Measurements from ENCODE around the gene PIP5K1C. TPM values are rescaled to one million over a fixed set of nuclear protein-coding genes. Genes with fewer than 3 reads are reported as not detected.
A peak's percentile ranks its signal among the peaks of the same experiment; 100 is the strongest.

PIP5K1C gene
- 52.2 TPM for polyA plus RNA-seq (2013, experiment 1 of 2)
- polyA plus RNA-seq (2013, experiment 2 of 2), result 51.8 TPM

DNA sequence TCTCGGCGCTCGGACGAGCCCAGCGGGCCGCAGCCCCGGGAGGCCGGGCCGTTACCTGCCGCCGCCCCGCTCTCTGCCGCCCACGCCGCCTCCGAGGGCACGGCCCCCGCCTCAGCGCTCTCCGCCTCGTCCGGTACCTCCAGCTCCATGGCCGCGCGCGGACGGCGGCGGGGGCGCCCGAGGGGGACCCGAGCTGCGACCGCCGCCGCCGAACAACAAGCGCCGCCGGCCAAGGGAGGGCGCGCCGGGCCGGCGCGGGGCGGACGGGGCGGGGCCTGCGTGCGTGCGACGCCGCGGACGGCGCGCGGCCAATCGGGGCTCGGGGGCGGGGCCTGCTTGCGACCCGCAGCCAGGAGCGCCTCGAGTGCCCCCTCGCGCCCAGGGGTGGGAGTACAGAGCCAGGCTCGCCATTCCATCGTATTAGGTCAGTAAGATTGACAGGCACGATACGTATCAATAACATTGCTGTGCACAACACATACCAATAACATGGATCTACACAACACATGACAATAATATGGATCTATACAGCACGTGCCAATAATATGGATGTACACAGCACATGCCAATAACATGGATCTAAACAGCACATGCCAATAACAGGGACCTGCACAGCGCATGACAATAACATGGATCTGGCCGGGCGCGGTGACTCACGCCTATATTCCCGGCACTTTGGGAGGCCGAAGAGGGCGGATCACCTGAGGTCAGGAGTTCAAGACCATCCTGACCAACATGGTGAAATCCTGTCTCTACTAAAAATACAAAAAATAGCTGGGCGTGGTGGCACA is at the start of gene PIP5K1C:
Gene PIP5K1C, minus strand, starts transcription at position 227 of the 791 bp plus-strand sequence. Its CDS starts 78 bp downstream, at position 149.
- Histone ChIP-seq H3K27ac (ENCODE audit: low read length, poor library complexity, severe bottlenecking) (peak within 1 kb of the TSS; percentile 69), H2BK5ac (ENCODE audit: low read depth, low read length, poor library complexity, severe bottlenecking) (peak within 1 kb of the TSS; percentile 63), H2BK15ac (ENCODE audit: low read depth, poor library complexity, severe bottlenecking) (peak within 1 kb of the TSS; percentile 86), H3K27me3 (ENCODE audit: control insufficient read depth in 1 of 2, insufficient read depth in 1 of 2, low read length in 2 of 2) (no peaks in the 10 kb centered on the region), H3K4ac (ENCODE audit: low read depth in 1 of 2, low read length in 2 of 2) (peak within 1 kb of the TSS; percentile 82 to 97), H3K9me3 (ENCODE audit: control insufficient read depth, low read length) (no peaks in the 10 kb centered on the region), H2BK12ac (ENCODE audit: low read length in 2 of 2) (peak within 1 kb of the TSS in 1 of 2 experiments; percentile 85), H3K4me3 (ENCODE audit: insufficient read depth in 1 of 2, low read depth in 1 of 2, low read length in 2 of 2) (peak within 1 kb of the TSS; percentile 96 to 98), H3K4me1 (ENCODE audit: control insufficient read depth, insufficient read depth, low read depth, low read length) (peaks cover 32% of the 10 kb centered on the region), H3K9ac (ENCODE audit: low read length) (peak within 1 kb of the TSS; percentile 92), H3K18ac (ENCODE audit: low read depth in 1 of 2, low read length in 2 of 2) (peak within 1 kb of the TSS; percentile 80 to 98), H3K23ac (ENCODE audit: low read length in 2 of 2) (peak within 1 kb of the TSS in 1 of 2 experiments; percentile 63), H3K4me2 (ENCODE audit: low read length, poor library complexity, severe bottlenecking) (peak within 1 kb of the TSS; percentile 99), H3K36me3 (ENCODE audit: control insufficient read depth in 1 of 2, insufficient read depth in 2 of 2, low read depth in 1 of 2, low read length in 2 of 2) (peaks cover 0 to 26% of the 10 kb centered on the region in 2 experiments), H3K79me1 (replicated peaks; ENCODE audit: low read length, poor library complexity, severe bottlenecking) (no peaks in the 10 kb centered on the region), H3K14ac (ENCODE audit: low read length in 2 of 2) (peak within 1 kb of the TSS; percentile 49 to 100), H4K8ac (ENCODE audit: low read length) (peak within 1 kb of the TSS; percentile 66), H2AFZ (ENCODE audit: low read depth, low read length) (no peak within 1 kb of the TSS), H4K91ac (ENCODE audit: low read length) (peak within 1 kb of the TSS; percentile 25), H2AK5ac (ENCODE audit: low read length, severe bottlenecking) (no peak within 1 kb of the TSS), H2BK120ac (ENCODE audit: low read depth, low read length) (peak within 1 kb of the TSS; percentile 81)
- DNase-seq, result peak; percentile 79
- WGBS, result 6% methylated on average over 81 of the region's 82 CpGs

- Histone ChIP-seq H2BK15ac (ENCODE audit: low read depth, poor library complexity, severe bottlenecking) (no peak overlapping the region), H3K36me3 (ENCODE audit: control insufficient read depth in 1 of 2, insufficient read depth in 2 of 2, low read depth in 1 of 2, low read length in 2 of 2) (peaks cover 29 to 46% of the 10 kb centered on the region in 2 experiments), H3K27me3 (ENCODE audit: control insufficient read depth in 1 of 2, insufficient read depth in 1 of 2, low read length in 2 of 2) (peaks cover 0 to 22% of the 10 kb centered on the region in 2 experiments), H3K14ac (ENCODE audit: low read length in 2 of 2) (no peak overlapping the region), H3K4me1 (ENCODE audit: control insufficient read depth, insufficient read depth, low read depth, low read length) (peaks cover 4% of the 10 kb centered on the region), H3K4me2 (ENCODE audit: low read length, poor library complexity, severe bottlenecking) (no peak overlapping the region), H2AK5ac (ENCODE audit: low read length, severe bottlenecking) (no peak overlapping the region), H4K91ac (ENCODE audit: low read length) (no peak overlapping the region), H3K79me1 (replicated peaks; ENCODE audit: low read length, poor library complexity, severe bottlenecking) (no peaks in the 10 kb centered on the region), H2BK120ac (ENCODE audit: low read depth, low read length) (no peak overlapping the region), H4K8ac (ENCODE audit: low read length) (no peak overlapping the region), H3K27ac (ENCODE audit: low read length, poor library complexity, severe bottlenecking) (no peak overlapping the region), H3K4ac (ENCODE audit: low read depth in 1 of 2, low read length in 2 of 2) (no peak overlapping the region), H3K23ac (ENCODE audit: low read length in 2 of 2) (no peak overlapping the region), H3K4me3 (ENCODE audit: insufficient read depth in 1 of 2, low read depth in 1 of 2, low read length in 2 of 2) (no peak overlapping the region), H2BK5ac (ENCODE audit: low read depth, low read length, poor library complexity, severe bottlenecking) (no peak overlapping the region), H3K18ac (ENCODE audit: low read depth in 1 of 2, low read length in 2 of 2) (no peak overlapping the region), H3K9me3 (ENCODE audit: control insufficient read depth, low read length) (no peaks in the 10 kb centered on the region), H3K9ac (ENCODE audit: low read length) (no peak overlapping the region), H2AFZ (ENCODE audit: low read depth, low read length) (no peak overlapping the region), H2BK12ac (ENCODE audit: low read length in 2 of 2) (no peak overlapping the region)
- WGBS, result 96% methylated on average over 7 of the region's 8 CpGs
- DNase-seq, result no peak
Measured at GRCh38 chr19:3748965-3749364, 48.7 kb upstream of the PIP5K1C start.

- H3K4me2 ChIP-seq (ENCODE audit: low read length, poor library complexity, severe bottlenecking), result no peak overlapping the region
- H3K79me1 ChIP-seq (replicated peaks; ENCODE audit: low read length, poor library complexity, severe bottlenecking), result no peaks in the 10 kb centered on the region
- 89% methylated on average over 31 of the region's 31 CpGs for WGBS
- H2AFZ ChIP-seq (ENCODE audit: low read depth, low read length), result no peak overlapping the region
- no peaks in the 10 kb centered on the region for H3K9me3 ChIP-seq (ENCODE audit: control insufficient read depth, low read length)
- no peak overlapping the region for H2BK120ac ChIP-seq (ENCODE audit: low read depth, low read length)
- no peak overlapping the region for H4K8ac ChIP-seq (ENCODE audit: low read length)
- no peak for DNase-seq
- peaks cover 0 to 22% of the 10 kb centered on the region in 2 experiments for H3K27me3 ChIP-seq (ENCODE audit: control insufficient read depth in 1 of 2, insufficient read depth in 1 of 2, low read length in 2 of 2)
- no peak overlapping the region for H3K4ac ChIP-seq (ENCODE audit: low read depth in 1 of 2, low read length in 2 of 2)
- H4K91ac ChIP-seq (ENCODE audit: low read length), result peak overlapping the region; percentile 15
- no peak overlapping the region for H2BK12ac ChIP-seq (ENCODE audit: low read length in 2 of 2)
- H3K27ac ChIP-seq (ENCODE audit: low read length, poor library complexity, severe bottlenecking), result no peak overlapping the region
- no peak overlapping the region for H3K23ac ChIP-seq (ENCODE audit: low read length in 2 of 2)
- H3K14ac ChIP-seq (ENCODE audit: low read length in 2 of 2), result no peak overlapping the region
- H2BK5ac ChIP-seq (ENCODE audit: low read depth, low read length, poor library complexity, severe bottlenecking), result no peak overlapping the region
- H2AK5ac ChIP-seq (ENCODE audit: low read length, severe bottlenecking), result no peak overlapping the region
- H3K4me1 ChIP-seq (ENCODE audit: control insufficient read depth, insufficient read depth, low read depth, low read length), result peaks cover 4% of the 10 kb centered on the region
- H3K18ac ChIP-seq (ENCODE audit: low read depth in 1 of 2, low read length in 2 of 2), result no peak overlapping the region
- H2BK15ac ChIP-seq (ENCODE audit: low read depth, poor library complexity, severe bottlenecking), result no peak overlapping the region
- no peak overlapping the region for H3K9ac ChIP-seq (ENCODE audit: low read length)
- H3K36me3 ChIP-seq (ENCODE audit: control insufficient read depth in 1 of 2, insufficient read depth in 2 of 2, low read depth in 1 of 2, low read length in 2 of 2), result peaks cover 20 to 22% of the 10 kb centered on the region in 2 experiments
- H3K4me3 ChIP-seq (ENCODE audit: insufficient read depth in 1 of 2, low read depth in 1 of 2, low read length in 2 of 2), result no peak overlapping the region
Measured at GRCh38 chr19:3746371-3747056, 46.2 kb upstream of the PIP5K1C start.

Measured in mesenchymal stem cell (in vitro differentiated cells and primary cell).